ENCODE data around the gene TCL1B. TPM values are rescaled to one million over a fixed set of nuclear protein-coding genes. Genes with fewer than 3 reads are reported as not detected.

TCL1B gene
- total RNA-seq, 1 experiment from 2014 or later = not detected

- intact Hi-C loops (cut with micrococcal nuclease; ENCODE audit: unreplicated experiment) = no loop called here
- CTCF ChIA-PET = no interaction called here
Observed at GRCh38 chr14:95712398-95712797, 26.2 kb downstream of the TCL1B start.

DNA sequence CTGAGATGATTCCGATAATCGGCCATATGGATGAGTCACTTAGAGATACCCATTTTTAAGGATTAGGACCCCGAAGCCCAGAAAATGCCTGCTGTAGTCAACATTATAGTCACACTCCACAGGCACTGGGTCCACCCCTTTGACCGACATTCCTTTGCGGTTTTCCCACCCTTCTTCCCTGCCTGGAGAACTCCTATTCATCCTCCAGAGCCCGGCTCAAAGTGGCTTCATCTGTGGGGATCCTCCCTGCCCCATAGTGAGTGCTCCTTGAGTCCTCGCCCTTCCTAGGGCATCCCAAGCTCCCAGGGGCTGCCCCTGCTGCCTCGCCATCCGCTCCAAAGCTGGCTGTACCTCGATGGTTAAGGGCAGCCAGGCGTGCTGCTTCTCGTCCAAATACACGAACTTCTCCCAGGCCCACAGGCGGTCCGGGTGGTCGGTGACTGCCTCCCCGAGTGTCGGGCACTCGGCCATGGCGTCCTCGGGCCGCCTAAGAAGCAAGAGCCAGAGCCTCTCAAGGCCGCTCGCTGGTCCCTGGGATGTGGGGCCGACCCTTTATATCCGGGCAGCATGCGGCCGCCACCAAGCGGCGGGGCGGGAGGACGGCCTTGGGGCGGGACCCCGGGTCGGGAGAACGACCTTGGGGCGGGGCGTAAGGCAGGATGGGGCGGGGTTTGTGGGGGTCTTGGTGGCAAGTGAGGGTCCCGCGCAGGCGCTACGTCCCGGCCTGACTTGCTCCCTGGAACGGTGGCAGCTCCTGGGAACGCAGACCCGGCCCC is 27.6 kb downstream of the TCL1B start, which contains the start of gene TCL1A:
Gene TCL1A, minus strand, starts transcription at position 530 of the 776 bp plus-strand sequence. Its CDS starts 59 bp downstream, at position 471.
- H3K4me3 ChIP-seq (ENCODE audit: low read depth in 2 of 2, low read length in 2 of 2) = no peak within 1 kb of the TSS
- in situ Hi-C loops (cut with HindIII; ENCODE audit: low pct_unique_long_range_greater_than_20kb, low sequenced_read_pairs) (no loop called here), intact Hi-C loops (cut with micrococcal nuclease; ENCODE audit: unreplicated experiment) (no loop called here)
- no peaks in the 10 kb centered on the region for H3K36me3 ChIP-seq (ENCODE audit: control insufficient read depth, insufficient read depth, low read length)
- BruUV-seq (replicated peaks) = no TSS peak
- POLR2A ChIA-PET = no interaction called here
- TF ChIP-seq, protein P1, sequence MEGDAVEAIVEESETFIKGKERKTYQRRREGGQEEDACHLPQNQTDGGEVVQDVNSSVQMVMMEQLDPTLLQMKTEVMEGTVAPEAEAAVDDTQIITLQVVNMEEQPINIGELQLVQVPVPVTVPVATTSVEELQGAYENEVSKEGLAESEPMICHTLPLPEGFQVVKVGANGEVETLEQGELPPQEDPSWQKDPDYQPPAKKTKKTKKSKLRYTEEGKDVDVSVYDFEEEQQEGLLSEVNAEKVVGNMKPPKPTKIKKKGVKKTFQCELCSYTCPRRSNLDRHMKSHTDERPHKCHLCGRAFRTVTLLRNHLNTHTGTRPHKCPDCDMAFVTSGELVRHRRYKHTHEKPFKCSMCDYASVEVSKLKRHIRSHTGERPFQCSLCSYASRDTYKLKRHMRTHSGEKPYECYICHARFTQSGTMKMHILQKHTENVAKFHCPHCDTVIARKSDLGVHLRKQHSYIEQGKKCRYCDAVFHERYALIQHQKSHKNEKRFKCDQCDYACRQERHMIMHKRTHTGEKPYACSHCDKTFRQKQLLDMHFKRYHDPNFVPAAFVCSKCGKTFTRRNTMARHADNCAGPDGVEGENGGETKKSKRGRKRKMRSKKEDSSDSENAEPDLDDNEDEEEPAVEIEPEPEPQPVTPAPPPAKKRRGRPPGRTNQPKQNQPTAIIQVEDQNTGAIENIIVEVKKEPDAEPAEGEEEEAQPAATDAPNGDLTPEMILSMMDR (IDR thresholded peaks at IDR 0.05) = no peak
- TF ChIP-seq SIN3A (IDR thresholded peaks at IDR 0.05; ENCODE audit: borderline replicate concordance, insufficient read depth, low read depth, low read length) (no peak), POLR2AphosphoS5 (IDR thresholded peaks at IDR 0.05; ENCODE audit: low read depth, low read length) (no peak), TCF7L2 (IDR thresholded peaks at IDR 0.05; ENCODE audit: low read depth, low read length) (no peak), REST (IDR thresholded peaks at IDR 0.05; ENCODE audit: insufficient read depth in 1 of 2, low read depth in 2 of 2, low read length in 1 of 2) (no peak)
- CTCF ChIA-PET = no interaction called here
- no peaks in the 10 kb centered on the region for H3K4me1 ChIP-seq (ENCODE audit: control insufficient read depth, insufficient read depth, low read length)
- DNase-seq (ENCODE audit: low read depth, low spot score) (no peak), ATAC-seq (no peak)
- no peaks in the 10 kb centered on the region for H3K9me3 ChIP-seq (ENCODE audit: control insufficient read depth, insufficient read depth, low read depth, low read length)
- H3K27me3 ChIP-seq (ENCODE audit: control insufficient read depth, insufficient read depth, low read length) = no peaks in the 10 kb centered on the region
- H3K27ac ChIP-seq (ENCODE audit: low read length) = no peak within 1 kb of the TSS

More at GRCh38 chr14:95712398-95712797, 26.2 kb downstream of the TCL1B start:
- in situ Hi-C loops (cut with HindIII; ENCODE audit: low pct_unique_long_range_greater_than_20kb, low sequenced_read_pairs) = no loop called here
- Histone ChIP-seq H3K4me3 (ENCODE audit: low read depth in 2 of 2, low read length in 2 of 2) (no peak overlapping the region), H3K4me1 (ENCODE audit: control insufficient read depth, insufficient read depth, low read length) (no peaks in the 10 kb centered on the region), H3K9me3 (ENCODE audit: control insufficient read depth, insufficient read depth, low read depth, low read length) (no peaks in the 10 kb centered on the region), H3K27me3 (ENCODE audit: control insufficient read depth, insufficient read depth, low read length) (no peaks in the 10 kb centered on the region), H3K36me3 (ENCODE audit: control insufficient read depth, insufficient read depth, low read length) (no peaks in the 10 kb centered on the region), H3K27ac (ENCODE audit: low read length) (no peak overlapping the region)
- TF ChIP-seq, protein P1 (IDR thresholded peaks at IDR 0.05) = no peak
- TF ChIP-seq SIN3A (IDR thresholded peaks at IDR 0.05; ENCODE audit: borderline replicate concordance, insufficient read depth, low read depth, low read length) (no peak), POLR2AphosphoS5 (IDR thresholded peaks at IDR 0.05; ENCODE audit: low read depth, low read length) (no peak), TCF7L2 (IDR thresholded peaks at IDR 0.05; ENCODE audit: low read depth, low read length) (no peak), REST (IDR thresholded peaks at IDR 0.05; ENCODE audit: insufficient read depth in 1 of 2, low read depth in 2 of 2, low read length in 1 of 2) (no peak)
- DNase-seq (ENCODE audit: low read depth, low spot score) (no peak), ATAC-seq (no peak)
- POLR2A ChIA-PET = no interaction called here
- no TSS peak for BruUV-seq (replicated peaks)

Measured in Panc1 (cell line).